GM21515 (cell line): ENCODE measurements around the gene GRIN3A.
"Not testable (repeated sequence)": the region's sequence is repeated elsewhere in the genome, so short reads cannot be mapped to it uniquely, and the experiment has no call there.

Experiments
- ATAC-seq: cut with Tn5 transposase; IDR thresholded peaks from one replicate; pipeline ENCODE4 v1.9.1; 2021; ENCODE audit not compliant: unreplicated experiment

The GRIN3A gene

DNA sequence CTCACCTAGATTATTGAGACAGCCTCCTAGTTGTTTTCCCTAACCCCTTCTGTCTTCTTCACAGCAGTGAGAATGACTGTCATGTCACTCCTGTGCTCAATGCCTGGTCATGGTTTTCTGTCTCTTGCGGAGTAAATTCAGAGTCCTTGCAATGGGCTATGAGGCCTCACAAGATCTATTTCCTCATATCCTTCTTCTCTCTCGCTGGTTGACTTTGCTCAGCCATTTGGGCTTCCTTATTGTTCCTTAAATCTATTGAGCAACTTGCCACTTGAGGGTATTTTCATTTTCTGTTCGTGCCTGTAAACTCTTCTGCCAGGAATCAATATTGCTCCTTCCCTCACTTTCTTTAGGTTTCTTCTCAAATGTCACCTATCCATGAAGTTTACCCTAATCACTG lies 152.7 kb downstream of the GRIN3A start:
- no peak for ATAC-seq

DNA sequence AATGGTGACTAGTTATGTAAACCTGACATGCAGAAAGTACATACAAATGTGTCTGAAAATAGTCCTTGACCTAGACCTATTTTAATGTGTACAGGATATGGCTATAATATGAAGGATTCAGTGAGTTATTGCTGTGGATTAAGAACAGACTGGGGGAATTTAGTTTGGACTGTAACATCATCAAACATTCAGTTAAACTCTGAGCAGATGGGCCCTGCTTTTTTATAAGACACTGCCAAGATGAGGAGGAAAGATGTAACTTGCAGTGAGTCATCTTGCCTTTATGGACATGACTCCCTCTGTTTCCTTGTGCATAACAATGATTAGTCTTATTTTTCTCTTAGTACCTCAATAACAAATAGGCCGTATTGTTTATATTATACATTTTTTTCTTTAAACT lies 155.9 kb downstream of the GRIN3A start:
- no peak for ATAC-seq

DNA sequence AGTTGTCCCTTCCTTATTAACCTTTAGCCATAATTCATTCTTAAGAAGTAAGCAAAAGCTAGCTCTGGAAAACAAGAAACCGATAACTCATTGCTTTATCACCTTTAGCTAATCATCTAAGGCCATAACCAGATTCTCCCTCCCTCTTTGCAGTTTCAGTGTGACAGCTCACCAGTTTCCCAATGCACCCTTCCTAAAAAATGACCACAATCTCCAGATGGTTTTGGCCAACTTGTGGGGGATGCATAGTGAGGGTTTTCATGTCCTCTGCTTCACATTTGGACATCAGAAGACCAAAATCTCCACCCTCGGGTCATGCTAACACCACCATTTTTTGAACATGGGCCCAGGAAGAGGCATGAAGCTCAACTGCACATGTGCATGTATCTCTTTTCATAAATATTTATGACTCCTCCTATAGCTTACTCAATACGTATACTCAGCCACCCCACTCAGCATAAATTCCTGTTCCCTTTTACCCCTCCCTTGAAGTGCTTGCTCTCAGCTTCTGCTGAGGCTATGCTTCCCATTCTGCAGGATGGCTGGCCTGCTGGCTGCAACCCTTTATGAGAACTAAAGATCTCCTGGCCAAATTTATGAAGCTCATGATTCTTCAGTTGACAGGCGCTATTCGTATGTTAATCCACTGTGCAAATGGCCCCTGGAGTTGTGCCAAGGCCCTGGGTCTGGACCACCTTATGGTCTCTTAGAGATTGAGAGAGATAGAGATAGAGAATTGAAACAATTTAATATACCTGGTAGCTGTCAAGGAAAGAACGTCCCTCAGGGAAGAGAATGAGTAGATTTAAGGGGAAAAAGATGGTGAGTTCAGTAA lies 158.5 kb downstream of the GRIN3A start:
- no peak for ATAC-seq

DNA sequence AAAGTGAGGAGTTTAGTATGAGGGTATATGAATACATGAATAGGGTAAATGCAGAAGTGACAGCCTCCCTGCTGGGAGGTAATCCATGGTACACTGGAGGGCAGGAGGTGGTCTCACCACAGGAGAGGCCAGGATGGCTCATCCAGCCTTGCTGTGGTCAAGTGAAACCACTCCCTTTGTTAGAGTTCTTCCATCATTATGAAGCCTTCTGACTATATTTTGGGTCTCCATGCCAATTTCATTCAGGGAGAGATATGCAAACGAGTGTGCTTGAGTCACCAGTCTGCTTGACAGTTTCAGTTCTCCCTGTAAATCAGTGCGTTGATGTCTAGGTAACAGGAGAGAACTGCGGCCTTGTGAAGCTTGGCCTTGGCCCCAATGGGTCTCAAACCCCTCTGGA lies 160.1 kb downstream of the GRIN3A start:
- ATAC-seq = no peak

DNA sequence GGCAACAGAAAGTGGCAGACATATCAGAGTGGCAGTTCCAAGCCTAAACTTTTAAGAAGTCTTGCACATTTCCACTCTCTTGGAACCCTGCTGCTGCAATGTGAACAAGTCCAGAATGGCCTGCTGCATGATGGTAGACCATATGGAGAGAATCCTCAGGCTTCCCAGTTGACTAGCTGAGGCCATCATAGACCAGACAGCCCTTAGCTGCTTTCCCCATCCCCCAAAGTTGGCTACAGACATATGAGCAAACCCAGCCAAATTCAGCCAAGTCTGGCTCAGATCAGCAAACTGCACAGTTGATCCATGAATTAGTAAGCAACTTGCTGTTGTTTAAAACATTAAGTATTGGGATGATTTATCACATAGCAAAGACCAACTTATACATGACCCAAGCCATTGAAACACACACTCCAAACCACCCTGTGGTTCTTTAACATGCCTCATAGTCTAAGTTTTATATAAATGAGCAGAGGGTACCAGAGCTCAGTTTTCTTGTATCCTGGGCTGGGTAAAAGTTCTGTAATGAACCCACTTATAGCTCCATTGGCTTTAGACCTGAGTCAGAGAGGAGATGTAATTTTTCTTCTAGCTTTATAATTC lies 163.6 kb downstream of the GRIN3A start:
- ATAC-seq = no peak

DNA sequence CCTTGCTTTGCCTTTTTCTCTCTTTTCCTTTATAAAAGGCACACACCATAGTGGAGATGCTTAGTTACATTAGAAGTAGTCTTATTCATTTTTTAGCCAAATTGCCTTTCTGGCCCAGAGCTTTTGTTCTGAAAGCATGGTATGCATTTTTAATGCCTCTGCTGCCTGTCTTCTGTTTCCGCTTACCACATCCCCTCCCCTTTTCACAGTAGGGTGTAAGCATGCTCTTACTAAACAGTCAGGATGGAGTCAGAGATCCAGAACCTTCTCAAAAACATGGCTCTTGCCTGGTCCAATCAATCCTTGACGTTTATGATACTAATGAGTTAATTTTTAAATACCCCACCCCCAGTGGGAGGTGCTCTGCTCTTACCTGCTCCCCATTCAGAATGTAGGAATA lies 166.1 kb downstream of the GRIN3A start:
- ATAC-seq = no peak

DNA sequence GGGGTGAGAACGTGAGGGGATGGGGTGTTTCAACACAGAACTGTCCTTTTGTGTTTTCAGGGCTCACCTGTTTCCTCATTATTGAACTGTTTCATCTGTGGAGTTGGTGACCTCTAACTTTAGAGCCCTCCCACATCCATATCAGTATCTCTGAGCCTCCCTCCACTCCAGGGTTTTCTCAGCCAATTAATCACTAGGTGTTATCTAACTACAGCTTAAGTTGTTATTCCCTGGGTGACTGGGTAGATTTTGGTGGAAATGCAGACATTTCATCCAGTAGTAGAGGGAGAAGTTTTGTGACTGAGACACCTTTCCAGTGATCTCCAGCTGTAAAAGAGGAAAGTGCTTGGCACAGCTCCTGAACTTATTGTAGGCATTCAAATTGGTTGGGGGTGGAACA lies 167.3 kb downstream of the GRIN3A start:
- ATAC-seq = no peak

DNA sequence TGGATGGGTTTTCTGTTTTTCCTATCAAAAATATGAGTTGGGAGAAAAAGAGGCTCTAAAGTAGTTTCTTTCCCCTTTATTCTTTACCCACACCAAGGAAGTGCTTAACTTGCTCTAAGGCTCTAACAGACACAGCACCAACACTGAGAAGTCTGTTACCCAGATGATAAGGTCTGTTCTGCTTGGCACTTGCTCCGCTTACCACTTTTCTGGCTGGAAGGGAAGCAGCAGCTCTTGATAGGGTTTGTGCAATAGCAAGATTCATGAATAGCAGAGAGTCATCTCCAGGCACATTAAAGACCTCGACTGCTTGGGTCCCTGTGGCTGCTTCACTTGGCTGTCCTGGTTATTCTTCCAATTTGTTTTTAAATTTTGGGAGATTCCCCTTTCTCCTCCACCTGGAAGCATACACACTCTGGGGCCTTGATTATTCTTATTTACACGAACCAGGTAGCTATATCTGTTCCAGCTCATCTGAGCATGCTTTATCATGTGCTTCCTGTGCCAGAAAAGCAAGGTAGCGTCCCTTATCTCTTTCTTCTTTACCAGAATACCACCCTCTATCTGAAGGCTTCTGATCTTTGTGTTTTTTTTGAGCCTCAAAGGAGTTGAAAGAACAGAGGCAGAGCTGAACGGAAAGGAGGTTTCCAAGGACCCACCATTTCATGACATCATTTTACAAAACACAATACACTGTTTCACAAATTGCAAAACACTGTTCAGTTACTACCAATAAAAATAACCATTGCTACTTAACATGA lies 168.5 kb downstream of the GRIN3A start:
- ATAC-seq = no peak

DNA sequence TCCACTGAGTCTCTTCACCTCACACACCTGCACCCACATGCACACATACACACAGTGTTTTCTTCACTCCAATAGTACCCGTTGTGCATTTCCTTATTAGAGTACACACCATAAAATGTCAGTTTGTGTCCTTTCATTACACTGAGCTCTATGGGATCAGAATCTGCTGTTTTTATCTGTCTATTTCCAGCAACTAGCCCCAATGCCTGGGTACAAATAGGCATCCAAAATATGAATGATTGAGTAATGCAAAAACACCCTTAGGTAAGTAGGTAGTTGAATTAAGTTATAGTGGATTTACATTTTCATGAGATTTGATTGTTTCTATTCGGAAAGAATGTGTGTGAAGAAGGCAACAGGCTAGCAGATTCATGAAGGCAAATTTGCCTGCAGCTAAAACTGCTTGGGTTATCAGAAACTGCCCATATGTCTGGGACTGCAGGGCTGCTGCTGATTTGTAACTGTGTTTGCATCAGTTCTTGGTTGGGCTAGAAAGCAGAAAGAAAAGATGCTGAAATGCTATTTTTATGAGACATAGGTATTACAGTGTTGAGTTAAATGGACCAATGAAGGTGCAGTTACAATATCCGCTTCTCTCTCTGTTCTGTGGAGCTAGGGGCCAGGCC lies 170.6 kb downstream of the GRIN3A start:
- no peak for ATAC-seq

DNA sequence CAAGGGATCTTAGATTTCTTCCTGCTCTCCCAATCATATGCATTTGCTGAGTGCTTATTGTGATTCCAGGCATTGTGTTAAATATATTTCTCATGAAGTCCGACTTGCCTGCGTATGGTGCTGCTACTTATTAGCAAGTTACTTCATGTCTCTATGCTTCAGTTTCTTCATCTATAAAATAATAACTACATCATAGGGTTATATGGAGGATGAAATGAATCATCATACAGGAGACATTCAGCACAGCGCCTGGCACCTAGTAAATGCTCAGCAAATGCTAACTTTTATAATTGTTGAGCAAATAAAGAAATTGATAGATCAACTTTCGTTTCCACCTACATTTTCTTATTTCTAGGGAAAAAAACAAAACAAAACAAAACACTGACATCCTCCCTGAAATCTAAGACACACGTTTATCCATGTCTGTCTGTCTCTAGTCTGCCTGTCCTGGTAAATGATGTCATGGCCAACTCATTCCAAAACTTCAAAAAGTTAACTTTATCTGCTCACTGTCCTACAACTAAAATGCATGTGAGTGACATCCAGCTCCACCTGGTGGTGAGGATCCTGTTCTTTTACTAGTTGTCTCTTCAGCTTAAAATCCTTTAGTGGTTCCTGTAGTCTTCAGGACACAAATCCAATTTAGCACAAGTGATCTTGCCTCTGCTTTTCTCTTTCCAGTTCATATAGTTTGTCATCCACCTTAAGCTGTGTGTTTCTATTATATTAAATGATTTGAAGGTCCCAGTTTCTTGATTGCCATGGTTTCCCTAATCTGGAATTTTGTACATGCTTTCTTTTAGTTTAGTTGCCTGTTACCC lies 171.3 kb downstream of the GRIN3A start:
- peak; percentile 55 for ATAC-seq

DNA sequence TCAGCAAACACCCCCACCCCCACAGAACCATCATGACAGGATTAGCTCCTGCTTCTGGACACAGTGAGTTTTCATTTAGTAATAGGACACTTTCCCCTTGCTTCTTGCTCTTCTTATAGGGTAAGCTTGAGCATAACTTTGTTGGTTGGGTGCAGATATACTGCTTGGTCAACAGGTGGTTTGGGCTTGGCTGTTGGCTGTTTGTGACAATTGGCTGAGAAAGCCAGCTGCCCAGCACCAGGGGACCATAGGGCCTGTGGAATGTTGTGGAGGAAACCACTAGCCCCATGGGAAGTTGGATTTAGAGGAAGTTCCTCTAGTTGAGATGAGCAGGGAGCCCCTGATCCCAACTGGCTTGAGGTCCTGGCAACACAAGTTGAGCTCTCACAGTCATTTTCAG lies 174.2 kb downstream of the GRIN3A start:
- ATAC-seq = no peak

DNA sequence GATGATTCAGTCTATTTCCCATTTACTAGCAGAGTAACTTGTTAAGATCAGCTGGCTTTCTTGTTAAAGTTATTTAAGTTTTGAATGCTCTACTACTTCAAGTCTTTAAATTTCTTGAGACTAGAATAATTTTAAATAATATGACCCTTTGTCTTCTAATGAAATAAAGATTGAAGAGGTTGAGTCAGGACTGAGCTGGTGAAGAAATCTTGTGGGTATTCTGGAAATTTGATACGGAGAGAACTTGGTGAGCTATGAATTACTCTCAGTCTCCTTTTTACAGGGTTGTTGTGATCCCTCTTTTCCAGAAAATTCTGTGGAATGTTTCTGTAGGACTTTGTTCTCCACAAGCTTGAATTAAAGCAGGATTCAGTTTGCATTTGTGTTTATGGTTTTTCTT lies 175.5 kb downstream of the GRIN3A start:
- no peak for ATAC-seq

DNA sequence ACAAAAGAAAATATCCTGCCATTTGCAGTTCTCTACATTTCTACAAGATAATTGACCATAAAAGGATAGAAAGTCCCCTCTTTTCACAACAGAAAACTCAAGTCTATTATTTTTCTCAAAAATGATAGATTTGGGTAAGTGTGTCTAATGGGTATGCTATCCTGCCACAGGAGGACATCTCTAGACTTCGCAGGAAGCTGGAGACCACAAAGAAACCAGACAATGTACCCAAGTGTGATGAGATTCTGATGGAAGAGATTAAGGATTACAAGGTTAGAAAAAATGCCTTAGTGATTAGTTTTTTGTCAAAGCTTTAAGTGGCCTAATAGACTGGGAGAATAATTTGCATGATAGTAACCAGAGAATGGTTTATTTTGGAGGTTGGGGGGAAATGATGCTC lies 176.7 kb downstream of the GRIN3A start:
- ATAC-seq = no peak

DNA sequence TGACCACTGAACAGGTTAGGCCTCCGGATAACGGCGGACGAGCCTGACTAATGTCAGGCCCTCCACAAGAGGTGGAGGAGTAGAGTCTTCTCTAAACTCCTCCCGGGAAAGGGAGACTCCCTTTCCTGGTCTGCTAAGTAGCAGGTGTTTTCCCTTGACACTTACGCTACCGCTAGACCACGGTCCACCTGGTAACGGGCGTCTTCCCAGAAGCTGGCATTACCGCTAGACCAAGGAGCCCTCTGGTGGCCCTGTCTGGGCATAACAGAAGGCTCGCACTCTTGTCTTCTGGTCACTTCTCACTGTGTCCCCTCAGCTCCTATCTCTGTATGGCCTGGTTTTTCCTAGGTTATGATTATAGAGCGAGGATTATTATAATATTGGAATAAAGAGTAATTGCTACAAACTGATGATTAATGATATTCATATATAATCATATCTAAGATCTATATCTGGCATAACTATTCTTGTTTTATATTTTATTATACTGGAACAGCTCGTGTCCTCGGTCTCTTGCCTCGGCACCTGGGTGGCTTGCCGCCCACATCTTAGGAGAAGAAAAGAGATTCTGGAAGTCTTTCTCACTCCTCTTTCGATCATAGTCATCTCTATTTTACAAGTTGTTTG lies 188.9 kb downstream of the GRIN3A start:
- not testable (repeated sequence) for ATAC-seq

DNA sequence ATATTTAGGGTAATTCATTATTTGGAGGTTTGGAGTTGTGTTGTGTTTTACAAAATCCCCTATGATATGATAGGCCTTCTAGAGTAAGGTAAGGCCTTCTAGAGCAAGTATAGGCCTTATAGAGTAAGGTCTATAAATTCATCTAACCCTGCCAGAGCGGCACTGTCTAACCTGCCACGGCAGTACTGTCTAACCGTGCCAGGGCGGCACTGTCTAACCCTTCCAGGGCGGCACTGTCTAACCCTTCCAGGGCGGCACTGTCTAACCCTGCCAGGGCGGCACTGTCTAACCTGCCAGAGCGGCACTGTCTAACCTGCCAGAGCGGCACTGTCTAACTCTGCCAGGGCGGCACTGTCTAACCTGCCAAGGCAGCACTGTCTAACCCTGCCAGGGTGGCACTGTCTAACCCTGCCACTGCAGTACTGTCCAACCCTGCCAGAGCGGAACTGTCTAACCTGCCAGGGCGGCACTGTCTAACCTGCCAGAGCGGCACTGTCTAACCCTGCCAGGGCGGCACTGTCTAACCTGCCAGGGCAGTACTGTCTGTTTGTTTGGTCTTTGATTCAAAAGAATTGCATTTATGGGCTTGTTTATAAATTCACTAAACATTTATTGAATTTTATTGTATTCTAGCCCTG lies 195.2 kb downstream of the GRIN3A start:
- no peak for ATAC-seq

DNA sequence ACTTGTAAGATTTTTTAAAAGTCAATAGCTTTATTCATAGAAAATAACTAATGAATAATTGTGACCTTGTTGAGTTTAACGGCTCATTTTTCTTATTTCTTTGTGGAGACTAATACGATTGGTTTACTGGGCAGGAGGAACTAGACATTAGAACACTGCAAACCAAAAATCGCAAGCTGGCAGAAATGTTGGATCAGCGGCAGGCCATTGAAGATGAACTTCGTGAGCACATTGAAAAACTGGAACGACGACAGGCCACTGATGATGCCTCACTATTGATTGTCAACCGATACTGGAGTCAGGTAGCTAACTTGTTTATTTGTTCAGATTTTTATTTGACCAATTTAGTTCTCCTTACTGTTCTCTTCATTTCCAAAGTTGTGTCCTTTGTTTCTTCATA lies 198.4 kb downstream of the GRIN3A start:
- ATAC-seq = no peak

DNA sequence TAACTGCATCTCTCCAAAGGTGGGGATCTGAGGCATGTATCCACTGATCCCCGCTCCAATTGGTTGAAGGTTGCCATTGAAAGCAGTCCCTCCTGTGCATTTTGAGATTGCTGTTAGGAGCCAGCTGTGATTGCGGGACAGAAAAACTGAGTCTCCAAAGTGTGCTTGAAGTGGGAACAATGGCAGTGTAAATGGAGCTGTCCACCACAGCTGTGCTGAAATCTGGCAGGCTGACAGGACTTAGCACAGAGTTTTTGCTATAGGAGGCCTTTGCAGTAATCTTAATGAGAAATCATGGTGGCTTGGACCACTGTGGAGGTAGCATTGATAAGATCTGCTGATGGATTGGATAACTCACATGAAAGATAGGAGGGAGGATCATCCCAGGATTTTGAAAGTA lies 201.5 kb downstream of the GRIN3A start:
- no peak for ATAC-seq

DNA sequence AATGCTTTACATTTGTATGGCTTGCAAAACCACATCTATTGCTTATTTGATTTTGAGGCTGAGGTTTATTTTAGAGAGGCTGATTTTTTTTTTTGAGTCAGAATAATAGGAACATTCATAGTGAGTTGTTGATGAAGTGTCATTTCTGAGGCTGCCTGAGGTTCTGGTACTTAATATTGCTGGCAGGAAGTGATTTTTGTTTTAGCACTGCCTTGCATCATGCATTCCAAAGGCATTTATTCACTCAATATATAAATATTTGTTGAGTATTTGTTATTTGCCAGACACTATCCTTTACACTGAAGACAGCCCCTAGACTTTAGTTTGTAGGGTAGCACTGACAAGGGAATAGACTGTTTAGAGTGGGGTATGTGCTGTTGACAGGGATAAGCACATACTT lies 202.1 kb downstream of the GRIN3A start:
- ATAC-seq = no peak

DNA sequence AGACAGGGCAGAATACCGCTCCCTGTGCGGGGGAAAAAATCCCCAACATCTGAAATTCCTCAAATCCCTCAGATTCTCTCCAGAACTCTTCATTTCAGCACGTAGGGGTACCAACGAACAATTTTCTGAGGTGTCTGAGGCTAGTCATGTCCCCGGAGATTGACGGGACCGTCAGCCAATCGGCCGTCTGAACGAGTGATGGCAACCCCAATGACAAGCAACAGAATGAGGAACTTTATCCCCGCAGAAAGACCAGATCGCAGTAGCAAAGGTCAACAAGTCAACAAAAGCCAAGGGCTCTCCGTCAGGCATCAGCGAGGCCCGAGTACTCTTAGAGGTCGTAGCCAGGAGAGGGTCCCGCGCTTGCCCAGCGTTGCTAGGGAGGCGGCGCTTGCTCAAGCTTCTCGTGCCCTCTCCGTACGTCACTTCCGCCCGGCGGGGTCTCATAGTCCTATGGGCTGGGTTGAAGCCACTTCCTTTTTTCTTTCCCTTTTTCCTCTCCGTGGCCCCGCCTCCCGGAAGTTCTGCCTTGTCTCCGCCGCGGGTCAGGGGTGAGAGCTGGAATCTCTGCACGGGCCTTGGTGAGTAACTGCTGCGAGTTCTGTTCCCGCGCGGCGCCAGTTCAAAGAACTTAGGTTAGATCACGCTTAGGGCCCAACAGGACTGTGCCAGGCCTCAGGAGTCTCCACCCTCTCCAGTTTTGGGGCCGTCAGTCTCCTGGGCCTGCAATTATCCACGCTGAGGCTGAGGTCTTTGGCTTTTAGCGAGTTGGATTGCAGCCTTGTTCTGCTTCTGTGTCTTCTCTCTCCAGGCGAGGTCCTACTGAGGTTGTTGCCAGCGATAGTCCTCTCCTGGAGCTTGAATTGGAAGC lies 204.9 kb downstream of the GRIN3A start, which contains the start of gene RNF20:
RNF20 (plus strand) TSS at position 520 of the 871 bp plus-strand sequence. CDS start 1,571 bp downstream, outside the sequence.
- ATAC-seq = peak; percentile 98
